ENCODE measurements around the gene PAF1.

Gene PAF1

DNA sequence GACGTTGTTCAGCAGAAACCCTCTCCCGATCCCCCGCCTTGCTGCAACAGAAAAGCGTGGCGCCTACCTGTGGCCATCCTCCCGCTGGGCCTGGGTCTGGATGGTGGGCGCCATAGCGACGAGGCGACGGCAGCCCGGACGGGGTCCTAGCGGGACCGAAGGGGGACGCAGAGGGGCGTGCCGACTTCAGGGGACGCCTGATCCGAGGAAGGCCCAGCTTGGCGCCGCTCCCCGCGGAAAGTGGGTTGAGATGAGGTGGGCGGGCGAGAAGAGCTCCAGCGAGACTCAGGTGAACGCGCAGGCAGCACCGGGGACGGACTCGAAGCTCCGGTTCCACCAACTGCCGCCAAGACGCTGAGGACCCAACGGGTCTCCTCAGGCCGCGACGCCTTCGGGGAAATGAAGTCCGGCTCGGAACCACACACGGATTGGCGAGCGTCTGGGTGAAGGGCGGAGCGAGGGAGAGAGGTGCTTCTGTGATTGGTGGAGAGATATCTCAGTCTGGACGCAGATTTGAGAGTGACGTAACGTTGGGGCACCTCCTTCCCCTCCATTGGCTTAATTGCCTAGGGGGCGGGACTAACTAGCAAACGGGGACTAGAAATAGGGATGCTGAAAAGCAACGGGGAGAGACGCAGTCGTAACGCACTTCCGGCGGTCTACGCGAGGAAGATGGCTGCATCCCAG, at the start of gene PAF1, which contains the start of gene MED29:
PAF1 (minus strand) TSS at position 356 of the 687 bp plus-strand sequence; CDS start at position 114, 242 bp downstream.
MED29 (plus strand) TSS at position 628 of the 687 bp plus-strand sequence; CDS start at position 673, 45 bp downstream.
- DNase-seq: peak; percentile 100

GRCh38 chr19:39438270-39438934, 47.5 kb upstream of the PAF1 start:
- DNase-seq: no peak

DNA sequence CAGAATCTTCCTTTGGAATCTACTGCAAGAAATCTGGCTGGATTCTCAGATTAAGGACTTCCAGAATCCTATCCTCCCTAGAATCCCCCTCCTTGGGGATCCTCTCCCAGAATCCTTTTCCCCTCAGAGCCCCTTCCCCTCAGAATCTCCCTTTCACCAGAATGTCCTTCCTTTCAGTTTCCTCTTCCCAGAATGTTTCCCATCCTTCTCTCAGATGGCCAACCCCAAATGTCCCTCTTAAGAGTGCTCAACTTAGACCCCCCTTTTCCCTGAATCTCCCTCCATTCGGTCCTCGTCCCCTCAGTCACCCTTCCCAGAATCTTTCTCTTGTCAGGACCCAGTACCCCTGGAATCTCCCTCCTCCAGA, 45.4 kb upstream of the PAF1 start:
- no peak for DNase-seq

DNA sequence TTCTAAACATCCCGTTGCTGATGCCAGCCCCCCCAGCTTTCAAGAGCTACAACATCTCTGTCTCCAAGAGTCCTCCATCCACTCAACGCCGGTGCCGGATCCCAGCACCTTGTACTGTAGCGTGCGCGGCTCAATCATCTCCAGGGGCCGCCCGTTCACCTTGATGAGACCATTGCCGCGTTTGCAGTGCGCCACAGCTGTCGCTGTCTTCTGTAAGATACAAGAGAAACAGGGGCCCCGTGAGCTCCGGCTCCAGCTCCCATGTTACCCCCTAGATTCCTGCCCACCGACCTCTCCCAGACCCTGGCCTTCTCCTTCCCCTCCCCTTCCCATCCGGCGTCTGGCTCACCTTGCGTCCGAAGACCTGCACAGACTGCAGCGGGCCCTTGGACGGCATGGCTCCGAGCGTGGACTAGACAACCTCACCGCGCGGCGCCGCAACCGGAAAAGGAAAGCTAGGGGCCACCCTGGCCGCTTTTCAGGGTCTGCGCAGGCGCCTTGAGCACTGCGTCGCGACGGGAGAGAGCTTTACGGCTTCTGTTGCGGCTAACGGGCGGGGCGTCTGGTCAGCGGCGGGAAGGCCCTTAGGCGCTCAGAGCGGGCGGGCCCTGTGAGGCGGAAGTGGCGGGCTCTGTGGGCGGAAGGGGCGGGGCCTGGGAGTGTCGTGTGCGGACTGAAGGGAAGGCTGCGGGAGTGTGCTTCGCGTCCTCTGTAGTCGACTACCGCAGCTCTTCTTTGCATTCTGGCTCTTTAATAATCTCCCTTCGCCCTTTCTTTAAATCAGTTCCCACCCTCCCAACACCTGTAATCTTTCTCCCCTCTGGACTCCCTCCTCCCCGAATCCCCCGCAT, 44.8 kb upstream of the PAF1 start, which contains the start of gene RPS16:
RPS16 (minus strand) TSS at position 451 of the 851 bp plus-strand sequence; CDS start at position 397, 54 bp downstream.
- peak; percentile 99 for DNase-seq

DNA sequence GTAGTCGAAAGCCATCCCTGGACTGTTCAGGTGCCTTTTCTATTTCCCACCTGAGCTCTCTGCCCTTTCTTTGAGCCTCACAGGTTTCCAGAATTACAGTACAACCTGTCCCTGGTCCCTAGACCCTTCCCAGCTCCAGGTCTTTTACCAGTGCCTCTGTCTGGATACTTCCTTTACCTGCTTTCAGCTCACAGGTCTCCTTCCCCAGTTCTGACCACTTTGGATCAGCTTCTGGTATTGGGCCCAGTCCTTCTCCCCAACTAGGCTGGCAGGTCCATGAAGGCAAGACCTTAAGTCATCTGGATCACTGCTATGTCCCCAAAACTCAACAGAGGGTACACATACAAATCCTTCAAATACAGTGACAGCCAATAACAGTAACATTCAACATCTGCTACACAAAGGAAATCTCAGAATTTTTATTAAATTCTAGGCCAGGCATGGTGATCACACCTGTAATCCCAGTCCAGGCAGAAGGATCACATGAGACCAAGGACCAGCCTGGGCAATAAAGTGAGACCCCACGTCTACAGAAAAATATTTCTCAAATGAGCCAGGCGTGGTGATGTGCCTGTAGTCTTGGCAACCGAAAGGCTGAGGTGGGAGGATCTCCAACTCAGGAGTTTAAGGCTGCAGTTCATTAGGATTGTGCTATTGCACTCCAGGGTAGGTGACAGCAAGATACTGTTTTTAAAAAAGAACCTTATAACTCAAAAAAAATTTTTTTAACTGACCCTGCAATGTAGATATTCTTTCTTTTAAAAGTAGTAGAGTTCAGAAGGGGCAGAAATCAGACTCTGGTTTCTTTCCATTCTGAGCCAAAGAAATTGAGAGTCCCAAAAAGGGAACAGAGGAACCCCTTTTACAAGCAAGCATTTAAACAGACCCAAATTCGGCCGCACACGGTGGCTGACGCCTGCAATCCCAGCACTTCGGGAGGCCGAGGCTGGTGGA, 43.5 kb upstream of the PAF1 start:
- no peak for DNase-seq

GRCh38 chr19:39433480-39434079, 42.7 kb upstream of the PAF1 start:
- DNase-seq: no peak

- no peak for DNase-seq
Observed at GRCh38 chr19:39432677-39433025, 41.7 kb upstream of the PAF1 start.

DNA sequence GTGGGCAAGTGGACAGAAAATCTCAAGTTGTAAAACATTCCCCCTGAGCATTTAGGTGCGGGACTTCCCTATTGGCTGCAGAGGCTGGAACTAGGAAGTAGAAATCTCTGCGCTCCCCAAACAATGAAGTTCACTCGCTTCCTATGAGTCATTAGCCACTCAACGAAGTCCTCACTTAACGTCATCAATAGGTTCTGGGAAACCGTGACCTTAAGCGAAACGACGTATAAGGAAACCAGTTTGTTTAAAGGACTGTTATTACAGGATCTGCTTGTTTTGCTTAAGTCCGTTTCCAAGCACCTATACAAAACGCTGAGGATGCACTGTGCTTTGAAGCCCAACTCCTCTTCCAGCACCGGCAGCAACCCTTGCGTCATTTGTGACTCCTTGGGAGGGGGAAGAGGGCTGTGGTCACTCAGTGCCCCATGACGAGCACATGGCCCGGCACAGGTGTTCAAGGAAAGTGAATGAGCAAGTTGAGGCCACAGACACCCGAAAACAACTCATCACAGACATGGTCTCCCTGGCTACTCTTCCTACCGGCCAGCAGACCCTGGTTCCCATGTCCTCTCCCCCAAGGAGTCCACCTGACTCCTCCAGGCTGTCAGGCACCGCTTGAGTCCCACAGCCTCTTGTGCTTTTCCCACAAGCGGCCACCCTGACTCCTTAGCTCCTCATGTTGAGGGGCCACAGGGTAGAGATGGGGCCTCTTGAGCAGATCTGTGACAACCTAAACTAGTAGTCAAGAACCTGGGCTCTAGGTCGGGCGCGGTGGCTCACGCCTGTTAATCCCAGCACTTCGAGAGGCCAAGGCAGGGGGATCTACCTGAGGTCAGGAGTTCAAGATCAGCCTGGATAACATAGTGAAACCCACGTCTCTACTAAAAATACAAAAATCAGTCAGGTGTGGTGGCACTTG, 40.0 kb upstream of the PAF1 start:
- DNase-seq: peak; percentile 99

- no peak for DNase-seq
Observed at GRCh38 chr19:39428283-39429112, 37.6 kb upstream of the PAF1 start.

GRCh38 chr19:39427707-39428106, 36.8 kb upstream of the PAF1 start:
- no peak for DNase-seq

DNA sequence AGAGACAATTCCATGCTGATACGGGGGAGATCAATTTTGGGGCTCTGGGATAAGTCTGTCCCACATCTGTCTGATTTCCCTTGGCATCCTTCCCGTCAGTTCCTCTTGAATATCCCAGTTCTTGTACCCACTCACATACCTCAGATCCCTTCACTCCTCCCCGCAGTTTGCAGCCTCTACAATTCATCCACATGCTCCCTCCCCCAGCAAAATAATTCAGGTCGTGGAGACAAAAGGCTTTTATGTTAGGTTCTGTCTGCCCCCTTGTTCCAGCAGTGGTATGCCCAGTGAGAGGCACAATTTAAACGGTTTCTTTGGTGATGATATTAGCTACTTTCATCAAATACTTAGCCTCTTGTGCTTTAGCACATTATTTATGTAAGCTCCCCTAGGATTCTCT, 35.3 kb upstream of the PAF1 start:
- no peak for DNase-seq

- DNase-seq: no peak
Observed at GRCh38 chr19:39425744-39426143, 34.8 kb upstream of the PAF1 start.

DNA sequence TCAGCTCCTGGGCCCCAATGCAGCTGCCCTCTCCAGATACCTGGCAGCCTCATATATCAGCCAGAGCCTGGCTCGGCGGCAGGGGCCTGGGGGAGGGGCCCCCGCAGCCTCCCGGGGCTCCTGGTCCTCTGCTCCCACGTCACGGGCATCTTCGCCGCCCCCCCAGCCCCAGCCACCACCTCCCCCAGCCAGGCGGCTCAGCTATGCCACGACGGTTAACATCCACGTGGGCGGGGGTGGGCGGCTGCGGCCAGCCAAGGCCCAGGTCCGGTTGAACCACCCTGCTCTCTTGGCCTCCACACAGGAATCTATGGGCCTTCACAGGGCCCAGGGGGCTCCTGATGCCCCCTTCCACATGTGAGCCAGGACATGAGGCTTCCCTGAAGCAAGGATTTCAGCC, 34.0 kb upstream of the PAF1 start:
- DNase-seq: no peak

GRCh38 chr19:39423258-39424086, 32.6 kb upstream of the PAF1 start:
- no peak for DNase-seq

- no peak for DNase-seq
Observed at GRCh38 chr19:39422020-39422419, 31.1 kb upstream of the PAF1 start.

- DNase-seq: no peak
Observed at GRCh38 chr19:39420769-39421168, 29.9 kb upstream of the PAF1 start.

GRCh38 chr19:39419003-39419402, 28.1 kb upstream of the PAF1 start:
- no peak for DNase-seq

- DNase-seq: no peak
Observed at GRCh38 chr19:39417463-39418181, 26.7 kb upstream of the PAF1 start.

Measured in MV-4-11 (cell line).